Keratinocyte (primary cell): ENCODE data around the gene GRIN2C. TPM values are rescaled to one million over a fixed set of nuclear protein-coding genes. Genes with fewer than 3 reads are reported as not detected.

Source experiments
- DNase-seq: peaks from one replicate; pipeline ENCODE4 v3.0.0-alpha.2; 2011; ENCODE audit warnings: low read depth, missing footprints, low spot score
- FAIRE-seq: peaks from 2 replicates; lab custom pipeline; 2011; peaks lifted over from hg19 to GRCh38; lab: Jason Lieb, UNC
- H2AFZ ChIP-seq: 2 replicates; pipeline ENCODE4 v1.6.0; 2012; ENCODE audit warnings: low read length, control low read depth, inconsistent platforms; ENCODE audit not compliant: control insufficient read depth
- H3K27ac ChIP-seq: 2 replicates; pipeline ENCODE4 v1.5.1; 2011; ENCODE audit warnings: low read length; ENCODE audit not compliant: control insufficient read depth, insufficient read depth
- H3K27me3 ChIP-seq: 3 replicates; pipeline ENCODE4 v1.6.0; 2011; ENCODE audit warnings: low read length; ENCODE audit not compliant: control insufficient read depth, insufficient read depth; ENCODE audit errors: extremely low read depth
- H3K36me3 ChIP-seq, 2 experiments: 2 replicates in 1 of 2; 3 replicates in 1 of 2; pipeline ENCODE4 v1.5.1; 2011; ENCODE audit warnings: low read length in 2 of 2, mild to moderate bottlenecking in 1 of 2; ENCODE audit not compliant: control insufficient read depth in 2 of 2, insufficient read depth in 2 of 2; ENCODE audit errors: extremely low read depth in 1 of 2
- H3K4me1 ChIP-seq: 3 replicates; pipeline ENCODE4 v1.5.1; 2011; ENCODE audit warnings: low read length; ENCODE audit not compliant: control insufficient read depth, insufficient read depth; ENCODE audit errors: extremely low read depth
- H3K4me2 ChIP-seq: 3 replicates; pipeline ENCODE4 v1.6.0; 2011; ENCODE audit warnings: low read depth, low read length; ENCODE audit not compliant: control insufficient read depth, insufficient read depth; ENCODE audit errors: extremely low read depth
- H3K4me3 ChIP-seq, 3 experiments: fragments of 200-600 bp in 1 of 3; sonication (generic) in 1 of 3; 2 replicates in 2 of 3; 3 replicates in 1 of 3; pipeline ENCODE4 v1.5.1; 2011 to 2016; ENCODE audit warnings: low read length in 3 of 3, mild to moderate bottlenecking in 3 of 3, control low read depth in 2 of 3, inconsistent platforms in 1 of 3, low read depth in 1 of 3, mixed read lengths in 1 of 3, mixed run types in 1 of 3, moderate library complexity in 1 of 3; ENCODE audit not compliant: control insufficient read depth in 2 of 3, insufficient read depth in 2 of 3; ENCODE audit errors: extremely low read depth in 1 of 3
- H3K79me2 ChIP-seq: 2 replicates; pipeline ENCODE4 v1.6.0; 2012; ENCODE audit warnings: low read length; ENCODE audit not compliant: control insufficient read depth, insufficient read depth
- H3K9ac ChIP-seq: 3 replicates; pipeline ENCODE4 v1.6.0; 2011; ENCODE audit warnings: low read length; ENCODE audit not compliant: control insufficient read depth, insufficient read depth; ENCODE audit errors: extremely low read depth
- H3K9me1 ChIP-seq: 3 replicates; pipeline ENCODE4 v1.6.0; 2011; ENCODE audit warnings: low read length; ENCODE audit not compliant: control insufficient read depth, insufficient read depth; ENCODE audit errors: extremely low read depth
- H3K9me3 ChIP-seq: 2 replicates; pipeline ENCODE4 v1.5.1; 2012; ENCODE audit warnings: low read depth, low read length; ENCODE audit not compliant: control insufficient read depth
- H4K20me1 ChIP-seq: 3 replicates; pipeline ENCODE4 v1.6.0; 2011; ENCODE audit warnings: low read length; ENCODE audit not compliant: control insufficient read depth, insufficient read depth; ENCODE audit errors: extremely low read depth
- EZH2 ChIP-seq: IDR thresholded peaks from one replicate; pipeline ENCODE4 v1.6.1; 2012; ENCODE audit warnings: inconsistent platforms, mild to moderate bottlenecking, low read length, moderate library complexity
- dilution Hi-C: fragments of 300-500 bp; cut with MboI; formaldehyde crosslinking; loops from one replicate; pipeline ENCODE4 v1.7.0; 2020; ENCODE audit warnings: low sequenced_read_pairs; ENCODE audit not compliant: extremely low pct_ligation_motif_present
- polyA plus RNA-seq, 5 experiments: library from polyadenylated mRNA; depleted of rRNA in 3 of 5; stranded (reverse) in 3 of 5; stranded (forward) in 1 of 5; unstranded in 1 of 5; fragments of >200 nt; gene quantifications; 1 replicate in 1 of 5; 2 replicates in 3 of 5; 3 replicates in 1 of 5; pipeline versions ENCODE4 v1.2.1 to v1.2.3, GENCODE V29; 2011 to 2012; ENCODE audit warnings: missing spikeins in 2 of 5, low read depth in 1 of 5, low replicate concordance in 1 of 5
- TF ChIP-seq, protein P1 (sequence below), 3 experiments: IDR thresholded peaks in 1 of 3; conservative IDR thresholded peaks in 1 of 3; optimal IDR thresholded peaks in 1 of 3; 2 replicates in 2 of 3; 3 replicates in 1 of 3; pipeline versions ENCODE3 to v1.5.1; 2011; ENCODE audit warnings: low read length in 3 of 3, mild to moderate bottlenecking in 3 of 3, moderate library complexity in 2 of 3, control low read depth in 1 of 3, inconsistent platforms in 1 of 3; ENCODE audit not compliant: insufficient read depth in 2 of 3; ENCODE audit errors: extremely low read depth in 1 of 3

Gene GRIN2C
- polyA plus RNA-seq, 1 donor (not counting 4 experiments of a cell fraction or from before 2014, with no cell fraction given): not detected

GRCh38 chr17:74864297-74864865, 4.7 kb upstream of the GRIN2C start:
- H3K79me2 ChIP-seq: no peaks in the 10 kb centered on the region
- peaks cover 5% of the 10 kb centered on the region for H3K4me1 ChIP-seq
- H3K4me3 ChIP-seq: no peak overlapping the region
- DNase-seq: no peak
- no peak for FAIRE-seq
- peaks cover 5% of the 10 kb centered on the region for H4K20me1 ChIP-seq
- H3K36me3 ChIP-seq: peaks cover 0 to 2% of the 10 kb centered on the region in 2 experiments
- H3K9me1 ChIP-seq: no peaks in the 10 kb centered on the region
- H3K27me3 ChIP-seq: peaks cover 29% of the 10 kb centered on the region
- H3K9me3 ChIP-seq: no peaks in the 10 kb centered on the region
- no peak overlapping the region for H3K9ac ChIP-seq
- no peak for TF ChIP-seq EZH2
- TF ChIP-seq, protein P1, sequence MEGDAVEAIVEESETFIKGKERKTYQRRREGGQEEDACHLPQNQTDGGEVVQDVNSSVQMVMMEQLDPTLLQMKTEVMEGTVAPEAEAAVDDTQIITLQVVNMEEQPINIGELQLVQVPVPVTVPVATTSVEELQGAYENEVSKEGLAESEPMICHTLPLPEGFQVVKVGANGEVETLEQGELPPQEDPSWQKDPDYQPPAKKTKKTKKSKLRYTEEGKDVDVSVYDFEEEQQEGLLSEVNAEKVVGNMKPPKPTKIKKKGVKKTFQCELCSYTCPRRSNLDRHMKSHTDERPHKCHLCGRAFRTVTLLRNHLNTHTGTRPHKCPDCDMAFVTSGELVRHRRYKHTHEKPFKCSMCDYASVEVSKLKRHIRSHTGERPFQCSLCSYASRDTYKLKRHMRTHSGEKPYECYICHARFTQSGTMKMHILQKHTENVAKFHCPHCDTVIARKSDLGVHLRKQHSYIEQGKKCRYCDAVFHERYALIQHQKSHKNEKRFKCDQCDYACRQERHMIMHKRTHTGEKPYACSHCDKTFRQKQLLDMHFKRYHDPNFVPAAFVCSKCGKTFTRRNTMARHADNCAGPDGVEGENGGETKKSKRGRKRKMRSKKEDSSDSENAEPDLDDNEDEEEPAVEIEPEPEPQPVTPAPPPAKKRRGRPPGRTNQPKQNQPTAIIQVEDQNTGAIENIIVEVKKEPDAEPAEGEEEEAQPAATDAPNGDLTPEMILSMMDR (optimal IDR thresholded peaks at IDR 0.05 in 1 of 3, IDR thresholded peaks at IDR 0.05 in 1 of 3, conservative IDR thresholded peaks at IDR 0.05 in 1 of 3; ENCODE audit: extremely low read depth in 1 of 3, insufficient read depth in 2 of 3, low read length in 3 of 3): no peak
- H3K27ac ChIP-seq: no peak overlapping the region
- dilution Hi-C loops: no loop called here
- H3K4me2 ChIP-seq: no peak overlapping the region
- no peak overlapping the region for H2AFZ ChIP-seq

- no peaks in the 10 kb centered on the region for H3K79me2 ChIP-seq
- peaks cover 37% of the 10 kb centered on the region for H3K27me3 ChIP-seq
- H3K36me3 ChIP-seq: peaks cover 0 to 2% of the 10 kb centered on the region in 2 experiments
- TF ChIP-seq, protein P1 (optimal IDR thresholded peaks at IDR 0.05 in 1 of 3, IDR thresholded peaks at IDR 0.05 in 1 of 3, conservative IDR thresholded peaks at IDR 0.05 in 1 of 3; ENCODE audit: extremely low read depth in 1 of 3, insufficient read depth in 2 of 3, low read length in 3 of 3): no peak
- no peak for TF ChIP-seq EZH2
- no peak overlapping the region for H3K9ac ChIP-seq
- H4K20me1 ChIP-seq: peaks cover 5% of the 10 kb centered on the region
- dilution Hi-C loops: no loop called here
- no peak overlapping the region for H2AFZ ChIP-seq
- H3K9me3 ChIP-seq: no peaks in the 10 kb centered on the region
- FAIRE-seq: no peak
- H3K9me1 ChIP-seq: no peaks in the 10 kb centered on the region
- peaks cover 5% of the 10 kb centered on the region for H3K4me1 ChIP-seq
- no peak overlapping the region for H3K4me2 ChIP-seq
- DNase-seq: no peak
- H3K27ac ChIP-seq: no peak overlapping the region
- no peak overlapping the region for H3K4me3 ChIP-seq
These were observed 4.0 kb upstream of the GRIN2C start for GRCh38 chr17:74863420-74864296.
